HUES64 (cell line): Measurements from ENCODE around the gene SLC51A.

Experiments
- H3K27ac ChIP-seq: 2 replicates; pipeline ENCODE4 v1.7.0; 2013; ENCODE audit warnings: low read depth, low read length, inconsistent platforms
- H3K27me3 ChIP-seq: 2 replicates; pipeline ENCODE4 v1.6.1; 2013; ENCODE audit warnings: mild to moderate bottlenecking, low read length; ENCODE audit not compliant: insufficient read depth
- H3K36me3 ChIP-seq: 2 replicates; pipeline ENCODE4 v1.6.1; 2013; ENCODE audit warnings: mild to moderate bottlenecking, low read length; ENCODE audit not compliant: insufficient read depth
- H3K4me1 ChIP-seq: 2 replicates; pipeline ENCODE4 v1.6.1; 2013; ENCODE audit warnings: mild to moderate bottlenecking, low read length, moderate library complexity; ENCODE audit not compliant: insufficient read depth
- H3K4me3 ChIP-seq: 2 replicates; pipeline ENCODE4 v1.5.1; 2013; ENCODE audit warnings: mild to moderate bottlenecking, low read length, moderate library complexity
- H3K9ac ChIP-seq: 2 replicates; pipeline ENCODE4 v1.6.1; 2013; ENCODE audit warnings: mild to moderate bottlenecking, low read depth, low read length
- H3K9me3 ChIP-seq: 2 replicates; pipeline ENCODE4 v1.6.1; 2013; ENCODE audit warnings: low read depth, low read length; ENCODE audit not compliant: insufficient read depth
- WGBS: fragments of 150-250, 120-280 bp; methylation state at CpG from one replicate; pipeline ENCODE4 v1.1.7; 2013; ENCODE audit warnings: missing lambda C conversion rate; 5-methylcytosine and 5-hydroxymethylcytosine counted together

Gene SLC51A

DNA sequence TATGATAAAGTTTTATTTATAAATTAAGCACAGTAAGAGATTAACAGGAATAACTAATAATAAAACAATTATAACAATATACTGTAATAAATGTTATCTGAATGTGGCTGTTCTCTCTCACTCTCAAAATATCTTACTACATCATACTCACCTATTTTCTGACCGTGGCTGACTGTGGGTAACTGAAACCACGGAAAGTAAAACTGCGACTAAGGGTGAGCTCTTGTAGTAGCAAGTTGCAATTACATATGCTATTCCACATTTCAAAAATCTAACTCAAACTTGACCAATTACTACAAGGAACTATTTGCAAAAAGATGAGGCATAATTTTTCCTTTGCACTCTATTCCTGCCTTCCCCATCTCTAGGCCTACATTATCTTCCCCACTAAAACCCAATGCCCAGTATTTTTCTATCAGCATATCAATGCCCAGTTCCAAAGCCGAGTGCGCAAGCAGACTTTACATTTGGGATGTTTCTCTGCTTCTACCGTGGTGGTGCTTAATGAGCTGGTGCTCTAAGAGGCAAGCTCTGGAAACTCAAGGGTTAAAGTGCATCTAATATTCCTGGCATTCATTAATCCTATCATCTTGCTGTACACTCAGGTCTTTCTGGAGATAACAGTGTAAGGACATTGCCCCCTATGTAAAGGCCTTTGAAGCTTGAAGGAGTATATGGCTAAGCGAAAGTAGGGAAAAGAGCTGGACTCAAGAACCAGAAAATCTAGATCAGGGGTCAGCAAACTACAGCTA, 64.5 kb downstream of the SLC51A start:
- no peak overlapping the region for H3K27ac ChIP-seq
- peaks cover 16% of the 10 kb centered on the region for H3K4me1 ChIP-seq
- no peaks in the 10 kb centered on the region for H3K9me3 ChIP-seq

DNA sequence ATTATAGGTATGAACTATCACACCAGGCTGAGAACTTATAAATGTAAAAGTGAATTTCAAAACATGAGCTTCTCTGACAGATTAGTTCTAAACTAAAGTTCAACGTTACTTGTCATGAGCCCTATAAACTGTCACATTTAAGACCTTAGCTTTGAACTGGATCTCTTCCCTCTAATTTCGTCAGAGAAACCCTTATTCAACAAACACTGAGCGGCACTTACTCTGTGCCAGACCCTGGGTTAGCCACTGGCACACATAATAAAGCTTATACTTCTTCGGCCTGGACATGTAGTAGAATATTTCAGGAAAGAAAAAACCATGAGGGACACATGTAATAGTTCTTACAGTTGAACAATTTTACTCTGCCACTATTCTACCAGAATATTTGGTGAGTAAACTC, 65.6 kb downstream of the SLC51A start:
- 92% methylated on average over 4 of the region's 4 CpGs for WGBS
- H3K36me3 ChIP-seq = no peaks in the 10 kb centered on the region; the same call in 1 of the 2 replicates
- H3K9ac ChIP-seq = no peak overlapping the region
- H3K27ac ChIP-seq = no peak overlapping the region
- no peaks in the 10 kb centered on the region for H3K27me3 ChIP-seq
- H3K4me3 ChIP-seq = no peak overlapping the region
- peaks cover 16% of the 10 kb centered on the region for H3K4me1 ChIP-seq
- no peaks in the 10 kb centered on the region for H3K9me3 ChIP-seq

More for the DNA sequence above, 64.5 kb downstream of the SLC51A start:
- WGBS = 92% methylated on average over 7 of the region's 7 CpGs
- Histone ChIP-seq H3K9ac (no peak overlapping the region), H3K36me3 (no peaks in the 10 kb centered on the region; the same call in 1 of the 2 replicates), H3K27me3 (no peaks in the 10 kb centered on the region), H3K4me3 (no peak overlapping the region)
